Measurements from ENCODE around the gene C11orf21. TPM values are rescaled to one million over a fixed set of nuclear protein-coding genes. Genes with fewer than 3 reads are reported as not detected.

The C11orf21 gene
- total RNA-seq, 1 donor from 2014 or later = 8.1 TPM

GRCh38 chr11:2272228-2272945 lies 29.3 kb downstream of the C11orf21 start:
- Histone ChIP-seq H3K4me3 (no peak overlapping the region), H3K9me3 (no peaks in the 10 kb centered on the region), H3K27ac (no peak overlapping the region), H3K27me3 (peaks cover 7% of the 10 kb centered on the region), H3K4me1 (peaks cover 22% of the 10 kb centered on the region), H3K36me3 (no peaks in the 10 kb centered on the region)
- intact Hi-C loops (cut with DNase I) = no loop called here
- no peak for TF ChIP-seq POLR2AphosphoS5 (IDR thresholded peaks at IDR 0.05; ENCODE audit: insufficient read depth in 1 of 2, low read depth in 1 of 2)
- TF ChIP-seq CTCF (IDR thresholded peaks at IDR 0.05) = no peak
- no peak for TF ChIP-seq POLR2A (IDR thresholded peaks at IDR 0.05)
- peak; percentile 65 to 79 for DNase-seq (ENCODE audit: extremely low spot score in 2 of 2)

GRCh38 chr11:2271327-2272227 lies 30.1 kb downstream of the C11orf21 start:
- Histone ChIP-seq H3K27me3 (peaks cover 7% of the 10 kb centered on the region), H3K9me3 (no peaks in the 10 kb centered on the region), H3K4me1 (peaks cover 22% of the 10 kb centered on the region), H3K36me3 (no peaks in the 10 kb centered on the region), H3K27ac (no peak overlapping the region), H3K4me3 (peak overlapping the region; percentile 53 to 62)
- TF ChIP-seq POLR2AphosphoS5 (IDR thresholded peaks at IDR 0.05; ENCODE audit: insufficient read depth in 1 of 2, low read depth in 1 of 2) (no peak), POLR2A (IDR thresholded peaks at IDR 0.05) (no peak), CTCF (IDR thresholded peaks at IDR 0.05) (no peak)
- peak; percentile 80 to 91 for DNase-seq (ENCODE audit: extremely low spot score in 2 of 2)
- intact Hi-C loops (cut with DNase I) = no loop called here

- no peak overlapping the region for H3K27ac ChIP-seq
- H3K4me3 ChIP-seq = peak overlapping the region; percentile 53 to 62
- DNase-seq (ENCODE audit: extremely low spot score in 2 of 2) = peak in 1 of 2 donors; percentile 72
- TF ChIP-seq CTCF (IDR thresholded peaks at IDR 0.05) = no peak
- H3K4me1 ChIP-seq = peaks cover 22% of the 10 kb centered on the region
- no peaks in the 10 kb centered on the region for H3K9me3 ChIP-seq
- H3K36me3 ChIP-seq = no peaks in the 10 kb centered on the region
- intact Hi-C loops (cut with DNase I) = no loop called here
- H3K27me3 ChIP-seq = peaks cover 7% of the 10 kb centered on the region
Measured at GRCh38 chr11:2271077-2271326, 30.7 kb downstream of the C11orf21 start.

- intact Hi-C loops (cut with DNase I) = no loop called here
- peaks cover 7% of the 10 kb centered on the region for H3K27me3 ChIP-seq
- peaks cover 22% of the 10 kb centered on the region for H3K4me1 ChIP-seq
- H3K9me3 ChIP-seq = no peaks in the 10 kb centered on the region
- no peak within 1 kb of the TSS for H3K27ac ChIP-seq
- no peaks in the 10 kb centered on the region for H3K36me3 ChIP-seq
- peak; percentile 54 to 79 for DNase-seq (ENCODE audit: extremely low spot score in 2 of 2)
- peak within 1 kb of the TSS; percentile 53 to 62 for H3K4me3 ChIP-seq
- TF ChIP-seq CTCF (IDR thresholded peaks at IDR 0.05) (no peak), POLR2AphosphoS5 (IDR thresholded peaks at IDR 0.05; ENCODE audit: insufficient read depth in 1 of 2, low read depth in 1 of 2) (peak in 1 of 2 donors; percentile 32)
Measured at GRCh38 chr11:2270322-2271076, 31.2 kb downstream of the C11orf21 start, which contains the start of gene ASCL2. Gene ASCL2, minus strand, starts transcription at chr11:2270588. Its CDS starts 256 bp downstream, at chr11:2270332.

Data from vagina (tissue), 2 donors.